Cerebellar cortex (tissue), 1 donor: Measurements from ENCODE around the gene LRRC37B.
"Not testable (repeated sequence)": the region's sequence is repeated elsewhere in the genome, so short reads cannot be mapped to it uniquely, and the experiment has no call there.

ENCODE experiments used
- DNase-seq: peaks from one replicate; pipeline ENCODE4 v3.0.0-alpha.2; 2015; ENCODE audit warnings: low spot score

The LRRC37B gene

DNA sequence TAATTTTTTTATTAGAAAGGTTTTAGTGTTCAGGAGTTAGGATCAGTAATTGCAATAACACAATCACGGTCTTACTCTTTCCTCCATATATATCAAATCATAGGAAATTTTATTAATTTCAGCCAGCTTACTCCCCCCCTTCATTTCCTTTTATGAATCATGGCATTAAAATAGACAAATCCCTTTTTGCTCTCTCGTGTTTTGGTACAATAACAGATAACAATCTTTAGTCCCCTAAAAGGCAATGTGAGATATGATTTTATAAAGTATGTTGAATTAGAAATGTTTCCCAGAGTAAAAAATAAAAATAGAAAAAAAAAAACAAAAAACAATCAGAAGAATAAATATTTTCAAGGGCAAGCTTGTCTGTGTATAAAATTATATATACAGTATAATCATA, 92.5 kb downstream of the LRRC37B start:
- DNase-seq: no peak

- not testable (repeated sequence) for DNase-seq
These were observed 93.1 kb downstream of the LRRC37B start for GRCh38 chr17:32100323-32100722.

DNA sequence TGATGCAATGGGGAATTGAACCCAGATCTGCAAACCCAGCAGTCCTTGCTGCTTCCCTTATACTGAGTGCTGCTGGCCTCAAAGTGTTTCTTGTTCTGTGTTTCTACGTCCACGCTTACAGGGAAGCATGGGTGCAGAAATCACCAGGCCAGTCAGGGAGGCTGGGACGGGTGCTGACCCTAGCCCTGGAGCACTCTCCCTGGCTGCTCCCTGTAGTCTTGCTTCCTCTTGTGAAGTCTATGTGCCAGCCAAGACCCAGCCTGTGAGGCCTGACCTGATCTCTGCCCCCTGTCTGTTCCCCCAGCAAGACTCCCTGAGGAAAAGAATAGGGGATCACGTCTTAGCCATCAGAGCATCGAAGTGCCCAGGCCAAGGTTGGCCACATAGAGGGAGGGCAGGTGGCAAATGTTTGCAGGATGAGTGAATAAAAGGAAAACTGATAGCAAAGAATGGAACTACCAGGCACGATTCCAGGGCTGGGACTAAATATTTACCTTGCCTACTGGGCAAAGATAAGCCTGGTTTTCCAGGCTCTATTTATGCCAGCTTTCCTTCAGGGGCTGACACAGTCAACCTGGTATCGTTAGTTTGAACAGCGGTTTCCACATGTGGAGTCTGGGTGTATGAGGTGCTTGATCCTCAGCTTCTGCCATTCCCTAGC, 93.9 kb downstream of the LRRC37B start:
- peak; percentile 40 for DNase-seq

DNA sequence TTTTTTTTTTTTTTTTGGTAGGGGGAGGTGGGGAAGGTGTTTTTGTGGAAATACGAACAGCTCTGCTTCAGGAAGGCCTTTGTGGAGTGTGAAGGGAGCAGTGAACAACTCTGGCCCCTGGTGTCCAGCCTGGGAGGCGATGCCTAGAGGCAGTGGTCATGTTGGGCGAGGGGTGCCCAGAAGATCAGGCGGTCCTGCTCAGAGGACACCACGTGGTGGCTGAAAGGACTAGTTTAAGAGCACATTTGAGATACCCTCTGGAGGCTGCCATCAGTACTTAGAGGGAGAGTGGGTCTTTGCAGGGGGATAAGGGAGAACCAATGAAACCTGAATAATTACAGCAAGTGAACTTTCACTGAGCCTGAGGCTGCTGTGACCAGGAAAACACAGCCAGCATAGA, 95.0 kb downstream of the LRRC37B start:
- no peak for DNase-seq

GRCh38 chr17:32102646-32103186, 95.5 kb downstream of the LRRC37B start:
- DNase-seq: no peak
